Epithelial cell of proximal tubule (primary cell): Measurements from ENCODE around the gene LAMB3. TPM values are rescaled to one million over a fixed set of nuclear protein-coding genes. Genes with fewer than 3 reads are reported as not detected.

Experiments
- DNase-seq: peaks from one replicate; pipeline ENCODE4 v3.0.0-alpha.2; 2011; ENCODE audit warnings: low read depth
- H3K4me3 ChIP-seq: 2 replicates; pipeline ENCODE4 v1.5.1; 2011; ENCODE audit warnings: low read depth, mild to moderate bottlenecking, low read length
- CTCF ChIP-seq: conservative IDR thresholded peaks from 2 replicates; pipeline ENCODE4 v1.5.1; 2012; ENCODE audit warnings: low read depth, mild to moderate bottlenecking, low read length
- total RNA-seq: library from RNA; depleted of rRNA; stranded (reverse); fragments of >200 nt; gene quantifications from 2 replicates; pipeline ENCODE4 v1.2.3, GENCODE V29; 2015

The LAMB3 gene
- total RNA-seq, 1 donor from 2014 or later, result 72.0 TPM

GRCh38 chr1:209621286-209621685 lies 30.9 kb downstream of the LAMB3 start:
- no peak for DNase-seq
- no peak overlapping the region for H3K4me3 ChIP-seq
- TF ChIP-seq CTCF, result no peak

GRCh38 chr1:209620487-209620884 lies 31.7 kb downstream of the LAMB3 start:
- H3K4me3 ChIP-seq, result no peak overlapping the region
- TF ChIP-seq CTCF, result no peak
- DNase-seq, result no peak

- H3K4me3 ChIP-seq, result no peak overlapping the region
- no peak for TF ChIP-seq CTCF
- no peak for DNase-seq
Measured at GRCh38 chr1:209619696-209620486, 32.3 kb downstream of the LAMB3 start.

- TF ChIP-seq CTCF, result no peak
- no peak for DNase-seq
- H3K4me3 ChIP-seq, result no peak overlapping the region
Measured at GRCh38 chr1:209618756-209619420, 33.3 kb downstream of the LAMB3 start.

GRCh38 chr1:209618291-209618690 lies 33.9 kb downstream of the LAMB3 start:
- no peak for DNase-seq
- no peak overlapping the region for H3K4me3 ChIP-seq
- no peak for TF ChIP-seq CTCF

- no peak overlapping the region for H3K4me3 ChIP-seq
- DNase-seq, result no peak
- no peak for TF ChIP-seq CTCF
Measured at GRCh38 chr1:209617755-209618154, 34.5 kb downstream of the LAMB3 start.
